ENCODE results near the gene DDC. TPM values are rescaled to one million over a fixed set of nuclear protein-coding genes. Genes with fewer than 3 reads are reported as not detected.

Gene DDC
- total RNA-seq, 1 experiment from 2014 or later = not detected

- Histone ChIP-seq H3K27me3 (ENCODE audit: insufficient read depth, low read length) (no peaks in the 10 kb centered on the region), H3K9ac (ENCODE audit: low read length) (no peak overlapping the region), H3K9me2 (ENCODE audit: insufficient read depth) (no peaks in the 10 kb centered on the region), H3K79me2 (ENCODE audit: insufficient read depth, low read length) (no peaks in the 10 kb centered on the region), H4K20me1 (ENCODE audit: insufficient read depth) (no peaks in the 10 kb centered on the region), H3K4me1 (ENCODE audit: control insufficient read depth in 1 of 2, insufficient read depth in 2 of 2, low read length in 2 of 2) (no peaks in the 10 kb centered on the region), H3K4me3 (replicated peaks in 1 of 2; ENCODE audit: low read depth in 1 of 2, low read length in 2 of 2) (no peak overlapping the region), H3K36me3 (ENCODE audit: control insufficient read depth in 1 of 2, insufficient read depth in 2 of 2, low read length in 2 of 2) (no peaks in the 10 kb centered on the region), H3K9me3 (ENCODE audit: control insufficient read depth in 1 of 2, insufficient read depth in 1 of 2, low read depth in 1 of 2, low read length in 2 of 2) (no peaks in the 10 kb centered on the region), H3K4me2 (ENCODE audit: low read length) (no peak overlapping the region), H2AFZ (ENCODE audit: low read depth, low read length, poor library complexity, severe bottlenecking) (no peak overlapping the region), H3K27ac (ENCODE audit: low read depth, low read length) (no peak overlapping the region)
- intact Hi-C loops (cut with micrococcal nuclease) = no loop called here
- TSS peak; percentile 12 for BruUV-seq (replicated peaks)
- no peak for TF ChIP-seq POLR2AphosphoS5 (IDR thresholded peaks at IDR 0.05; ENCODE audit: low read depth, low read length)
- TF ChIP-seq CTCF (IDR thresholded peaks at IDR 0.05 in 2 of 3, conservative IDR thresholded peaks at IDR 0.05 in 1 of 3; ENCODE audit: borderline replicate concordance in 1 of 3, insufficient read depth in 1 of 3, low read depth in 2 of 3, low read length in 2 of 3) = no peak
- TF ChIP-seq REST (IDR thresholded peaks at IDR 0.05; ENCODE audit: low read depth) = no peak
- no peak for TF ChIP-seq POLR2A (IDR thresholded peaks at IDR 0.05; ENCODE audit: borderline replicate concordance, extremely low read depth, insufficient read depth, insufficient read length)
- no peak for TF ChIP-seq CEBPB (IDR thresholded peaks at IDR 0.05; ENCODE audit: low read depth)
- TF ChIP-seq EGR1 (IDR thresholded peaks at IDR 0.05; ENCODE audit: low read depth) = no peak
- no peak for TF ChIP-seq MAX (IDR thresholded peaks at IDR 0.05)
- TF ChIP-seq SRF (IDR thresholded peaks at IDR 0.05; ENCODE audit: low read depth) = no peak
- no peak for TF ChIP-seq FOSL1 (IDR thresholded peaks at IDR 0.05; ENCODE audit: low read depth)
- TF ChIP-seq RAD21 (IDR thresholded peaks at IDR 0.05; ENCODE audit: low read depth) = no peak
- TF ChIP-seq YY1 (IDR thresholded peaks at IDR 0.05; ENCODE audit: extremely low read depth, insufficient replicate concordance, low read depth, low read length) = no peak
- no peak for TF ChIP-seq EZH2 (IDR thresholded peaks at IDR 0.05)
- no peak for TF ChIP-seq ZNF274 (IDR thresholded peaks at IDR 0.05; ENCODE audit: low read depth, low read length)
- ATAC-seq = no peak
- no peak for DNase-seq (ENCODE audit: low read depth, low spot score)
- ChIA-PET POLR2A (no interaction called here), CTCF (no interaction called here), RAD21 (ENCODE audit: low non-redundant PET in 1 of 2, low total read pairs in 2 of 2, uncharacterized antibody in 2 of 2, unreplicated experiment in 2 of 2) (no interaction called here)
Observed at GRCh38 chr7:50610521-50611277, 45.5 kb upstream of the DDC start.

Measured in HCT116 (cell line).